OCI-LY7 (cell line): Measurements from ENCODE around the gene FCGBP.

Experiments used
- EZH2phosphoT487 ChIP-seq: fragments of 200-600 bp; sonication (generic); IDR thresholded peaks from 2 replicates; pipeline ENCODE4 v1.6.1; 2018; ENCODE audit warnings: low read depth, borderline replicate concordance, mild to moderate bottlenecking, mixed run types, antibody characterized with exemption, low read length, moderate library complexity, mixed read lengths
- TF ChIP-seq, protein P1 (sequence below): fragments of 200-600 bp; sonication (generic); conservative IDR thresholded peaks from 2 replicates; pipeline ENCODE4 v1.5.1; 2014; ENCODE audit warnings: mild to moderate bottlenecking, antibody characterized with exemption, low read length, moderate library complexity, mixed read lengths

GRCh38 chr19:39936020-39936419 is 1.6 kb upstream of the FCGBP start:
- TF ChIP-seq, protein P1, sequence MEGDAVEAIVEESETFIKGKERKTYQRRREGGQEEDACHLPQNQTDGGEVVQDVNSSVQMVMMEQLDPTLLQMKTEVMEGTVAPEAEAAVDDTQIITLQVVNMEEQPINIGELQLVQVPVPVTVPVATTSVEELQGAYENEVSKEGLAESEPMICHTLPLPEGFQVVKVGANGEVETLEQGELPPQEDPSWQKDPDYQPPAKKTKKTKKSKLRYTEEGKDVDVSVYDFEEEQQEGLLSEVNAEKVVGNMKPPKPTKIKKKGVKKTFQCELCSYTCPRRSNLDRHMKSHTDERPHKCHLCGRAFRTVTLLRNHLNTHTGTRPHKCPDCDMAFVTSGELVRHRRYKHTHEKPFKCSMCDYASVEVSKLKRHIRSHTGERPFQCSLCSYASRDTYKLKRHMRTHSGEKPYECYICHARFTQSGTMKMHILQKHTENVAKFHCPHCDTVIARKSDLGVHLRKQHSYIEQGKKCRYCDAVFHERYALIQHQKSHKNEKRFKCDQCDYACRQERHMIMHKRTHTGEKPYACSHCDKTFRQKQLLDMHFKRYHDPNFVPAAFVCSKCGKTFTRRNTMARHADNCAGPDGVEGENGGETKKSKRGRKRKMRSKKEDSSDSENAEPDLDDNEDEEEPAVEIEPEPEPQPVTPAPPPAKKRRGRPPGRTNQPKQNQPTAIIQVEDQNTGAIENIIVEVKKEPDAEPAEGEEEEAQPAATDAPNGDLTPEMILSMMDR = no peak
- TF ChIP-seq EZH2phosphoT487 = no peak
